ENCODE results near the gene CHRNA7.
"Not testable (repeated sequence)": the region's sequence is repeated elsewhere in the genome, so short reads cannot be mapped to it uniquely, and the experiment has no call there.

CHRNA7 gene

DNA sequence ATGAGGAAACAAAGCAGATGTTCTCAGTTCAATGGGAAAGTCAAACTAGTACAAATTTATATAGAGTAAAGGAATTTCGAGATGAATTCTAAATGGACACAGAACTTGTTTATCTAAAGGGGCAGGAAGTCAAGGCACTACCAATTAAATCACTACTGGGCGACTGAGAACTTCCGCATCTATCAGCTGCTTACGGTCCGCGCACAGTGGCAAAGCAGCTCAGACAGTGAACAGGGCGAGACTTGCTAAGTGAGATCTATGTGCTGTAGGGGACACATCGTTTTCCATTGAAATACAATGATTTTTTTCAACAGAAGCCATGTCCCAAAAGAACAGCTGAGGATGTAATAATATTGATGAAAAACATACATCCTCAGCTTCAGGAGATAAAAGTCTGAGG, 105.0 kb downstream of the CHRNA7 start:
- no CpG with 5 or more reads among the region's 8 CpGs for WGBS (ENCODE audit: extremely low coverage, insufficient coverage, low lambda C conversion rate)
- H3K56ac ChIP-seq (ENCODE audit: low read length): no peak overlapping the region
- H3K4me2 ChIP-seq (ENCODE audit: low read length): no peak overlapping the region
- no peak overlapping the region for H3K18ac ChIP-seq (ENCODE audit: low read length)
- no peak overlapping the region for H3K23ac ChIP-seq (ENCODE audit: low read length)
- H2AK5ac ChIP-seq (ENCODE audit: low read length): no peak overlapping the region
- no peak overlapping the region for H2BK120ac ChIP-seq (ENCODE audit: low read depth, low read length)
- H2BK5ac ChIP-seq (ENCODE audit: low read length): no peak overlapping the region
- no peaks in the 10 kb centered on the region for H3K4me1 ChIP-seq (ENCODE audit: control insufficient read depth, low read depth, low read length)
- no peaks in the 10 kb centered on the region for H3K36me3 ChIP-seq (ENCODE audit: control insufficient read depth, insufficient read depth, low read length)
- no peak overlapping the region for H3K27ac ChIP-seq (ENCODE audit: low read depth, low read length)
- H3K27me3 ChIP-seq (ENCODE audit: insufficient read depth, low read length, poor library complexity): no peaks in the 10 kb centered on the region
- H3K9ac ChIP-seq (ENCODE audit: low read length): no peak overlapping the region
- no peaks in the 10 kb centered on the region for H3K79me2 ChIP-seq (ENCODE audit: control insufficient read depth, insufficient read depth, low read length)
- no peak overlapping the region for H4K8ac ChIP-seq (ENCODE audit: low read depth, low read length)
- no peak overlapping the region for H4K5ac ChIP-seq (ENCODE audit: low read length)
- H3K79me1 ChIP-seq (ENCODE audit: low read length): no peaks in the 10 kb centered on the region
- no peak overlapping the region for H2BK15ac ChIP-seq (replicated peaks; ENCODE audit: low read depth)
- no peak overlapping the region for H3K4ac ChIP-seq (ENCODE audit: low read depth, low read length)
- no peak for DNase-seq
- no peak overlapping the region for H3K4me3 ChIP-seq (ENCODE audit: low read length)

GRCh38 chr15:32145512-32145911, 115.2 kb downstream of the CHRNA7 start:
- not testable (repeated sequence) for H3K56ac ChIP-seq (ENCODE audit: low read length); H4K5ac ChIP-seq (ENCODE audit: low read length); DNase-seq; H3K4me3 ChIP-seq (ENCODE audit: low read length); H2BK5ac ChIP-seq (ENCODE audit: low read length); H2AK5ac ChIP-seq (ENCODE audit: low read length); H3K23ac ChIP-seq (ENCODE audit: low read length); H3K27me3 ChIP-seq (ENCODE audit: insufficient read depth, low read length, poor library complexity); H3K9ac ChIP-seq (ENCODE audit: low read length); H4K8ac ChIP-seq (ENCODE audit: low read depth, low read length); H3K4me1 ChIP-seq (ENCODE audit: control insufficient read depth, low read depth, low read length); H3K4ac ChIP-seq (ENCODE audit: low read depth, low read length); H3K36me3 ChIP-seq (ENCODE audit: control insufficient read depth, insufficient read depth, low read length); H2BK15ac ChIP-seq (replicated peaks; ENCODE audit: low read depth); H2BK120ac ChIP-seq (ENCODE audit: low read depth, low read length); H3K79me2 ChIP-seq (ENCODE audit: control insufficient read depth, insufficient read depth, low read length); H3K4me2 ChIP-seq (ENCODE audit: low read length); H3K18ac ChIP-seq (ENCODE audit: low read length); H3K79me1 ChIP-seq (ENCODE audit: low read length); H3K27ac ChIP-seq (ENCODE audit: low read depth, low read length)
- no CpG with 5 or more reads among the region's 10 CpGs for WGBS (ENCODE audit: extremely low coverage, insufficient coverage, low lambda C conversion rate)

DNA sequence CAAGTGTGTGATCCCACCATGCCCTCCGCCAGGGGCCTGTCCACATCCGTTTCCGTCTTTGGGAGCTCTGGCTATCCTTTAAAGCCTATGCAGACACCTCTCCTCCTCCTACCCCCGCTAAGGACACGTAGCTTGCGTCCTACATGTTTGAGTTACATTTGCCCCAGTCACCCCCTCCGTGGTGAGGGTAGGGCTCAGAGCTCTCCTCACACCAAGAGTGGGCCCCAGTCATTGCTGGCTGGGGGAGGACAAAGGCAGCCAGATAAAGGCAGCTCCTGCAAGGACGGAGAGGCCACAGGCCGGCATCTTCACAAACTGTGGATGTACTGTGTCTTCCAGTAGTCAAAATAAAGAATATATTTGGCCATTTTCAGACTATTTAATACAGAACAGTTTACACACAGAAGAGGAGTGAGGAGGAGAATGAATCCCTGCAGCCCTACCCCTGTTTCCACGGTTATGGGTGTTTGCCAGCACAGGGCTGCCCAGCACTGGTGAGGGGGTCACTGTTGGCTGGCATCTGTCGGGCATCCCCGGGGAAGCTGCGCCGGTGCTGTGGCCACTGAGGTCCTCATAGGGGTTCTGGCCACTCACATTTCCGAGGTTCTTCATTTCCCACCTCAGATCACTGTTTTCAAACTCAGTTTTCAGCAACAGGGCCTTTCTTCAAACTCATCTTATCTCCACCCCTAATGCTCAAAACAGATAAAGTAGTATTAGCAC, 118.7 kb downstream of the CHRNA7 start:
- Histone ChIP-seq H3K56ac (ENCODE audit: low read length) (no peak overlapping the region), H2BK15ac (replicated peaks; ENCODE audit: low read depth) (no peak overlapping the region), H4K8ac (ENCODE audit: low read depth, low read length) (no peak overlapping the region), H2BK120ac (ENCODE audit: low read depth, low read length) (no peak overlapping the region), H3K4me1 (ENCODE audit: control insufficient read depth, low read depth, low read length) (no peaks in the 10 kb centered on the region), H3K36me3 (ENCODE audit: control insufficient read depth, insufficient read depth, low read length) (no peaks in the 10 kb centered on the region), H3K9ac (ENCODE audit: low read length) (no peak overlapping the region), H3K79me1 (ENCODE audit: low read length) (no peaks in the 10 kb centered on the region), H3K23ac (ENCODE audit: low read length) (no peak overlapping the region), H3K4ac (ENCODE audit: low read depth, low read length) (no peak overlapping the region), H2BK5ac (ENCODE audit: low read length) (no peak overlapping the region), H3K4me3 (ENCODE audit: low read length) (no peak overlapping the region), H2AK5ac (ENCODE audit: low read length) (no peak overlapping the region), H3K4me2 (ENCODE audit: low read length) (no peak overlapping the region), H3K27me3 (ENCODE audit: insufficient read depth, low read length, poor library complexity) (no peaks in the 10 kb centered on the region), H3K27ac (ENCODE audit: low read depth, low read length) (no peak overlapping the region), H4K5ac (ENCODE audit: low read length) (no peak overlapping the region), H3K79me2 (ENCODE audit: control insufficient read depth, insufficient read depth, low read length) (no peaks in the 10 kb centered on the region), H3K18ac (ENCODE audit: low read length) (no peak overlapping the region)
- no CpG with 5 or more reads among the region's 15 CpGs for WGBS (ENCODE audit: extremely low coverage, insufficient coverage, low lambda C conversion rate)
- DNase-seq: no peak

DNA sequence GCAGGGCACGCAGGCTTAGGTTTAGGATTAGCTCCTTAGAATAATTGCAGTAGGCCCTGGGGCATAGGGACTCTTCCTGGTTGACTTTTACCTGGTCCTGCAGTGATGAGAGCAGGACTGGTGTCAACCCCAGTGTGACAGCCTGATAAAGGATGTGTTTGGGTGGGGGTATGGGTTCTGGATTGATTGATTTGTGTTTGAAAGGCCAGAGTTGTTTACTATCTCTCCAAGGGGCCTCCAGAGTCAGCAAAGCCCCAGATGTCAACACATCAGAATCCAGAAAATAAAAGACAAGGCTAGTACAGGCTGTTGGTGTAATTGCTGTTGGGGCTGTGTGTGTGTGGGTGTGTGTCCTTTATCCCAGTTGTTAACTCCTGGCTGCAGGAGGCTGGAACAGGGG, 122.3 kb downstream of the CHRNA7 start:
- Histone ChIP-seq H4K5ac (ENCODE audit: low read length) (no peak overlapping the region), H3K18ac (ENCODE audit: low read length) (no peak overlapping the region), H3K4ac (ENCODE audit: low read depth, low read length) (no peak overlapping the region), H3K23ac (ENCODE audit: low read length) (no peak overlapping the region), H4K8ac (ENCODE audit: low read depth, low read length) (no peak overlapping the region), H2AK5ac (ENCODE audit: low read length) (no peak overlapping the region), H3K4me3 (ENCODE audit: low read length) (no peak overlapping the region), H3K27ac (ENCODE audit: low read depth, low read length) (no peak overlapping the region), H3K56ac (ENCODE audit: low read length) (no peak overlapping the region), H2BK5ac (ENCODE audit: low read length) (no peak overlapping the region), H3K4me2 (ENCODE audit: low read length) (no peak overlapping the region), H3K36me3 (ENCODE audit: control insufficient read depth, insufficient read depth, low read length) (no peaks in the 10 kb centered on the region), H3K79me1 (ENCODE audit: low read length) (no peaks in the 10 kb centered on the region), H3K27me3 (ENCODE audit: insufficient read depth, low read length, poor library complexity) (no peaks in the 10 kb centered on the region), H3K79me2 (ENCODE audit: control insufficient read depth, insufficient read depth, low read length) (no peaks in the 10 kb centered on the region), H2BK120ac (ENCODE audit: low read depth, low read length) (no peak overlapping the region), H2BK15ac (replicated peaks; ENCODE audit: low read depth) (no peak overlapping the region), H3K9ac (ENCODE audit: low read length) (no peak overlapping the region), H3K4me1 (ENCODE audit: control insufficient read depth, low read depth, low read length) (no peaks in the 10 kb centered on the region)
- no peak for DNase-seq
- no CpG with 5 or more reads among the region's 1 CpG for whole genome bisulfite sequencing (ENCODE audit: extremely low coverage, insufficient coverage, low lambda C conversion rate)

DNA sequence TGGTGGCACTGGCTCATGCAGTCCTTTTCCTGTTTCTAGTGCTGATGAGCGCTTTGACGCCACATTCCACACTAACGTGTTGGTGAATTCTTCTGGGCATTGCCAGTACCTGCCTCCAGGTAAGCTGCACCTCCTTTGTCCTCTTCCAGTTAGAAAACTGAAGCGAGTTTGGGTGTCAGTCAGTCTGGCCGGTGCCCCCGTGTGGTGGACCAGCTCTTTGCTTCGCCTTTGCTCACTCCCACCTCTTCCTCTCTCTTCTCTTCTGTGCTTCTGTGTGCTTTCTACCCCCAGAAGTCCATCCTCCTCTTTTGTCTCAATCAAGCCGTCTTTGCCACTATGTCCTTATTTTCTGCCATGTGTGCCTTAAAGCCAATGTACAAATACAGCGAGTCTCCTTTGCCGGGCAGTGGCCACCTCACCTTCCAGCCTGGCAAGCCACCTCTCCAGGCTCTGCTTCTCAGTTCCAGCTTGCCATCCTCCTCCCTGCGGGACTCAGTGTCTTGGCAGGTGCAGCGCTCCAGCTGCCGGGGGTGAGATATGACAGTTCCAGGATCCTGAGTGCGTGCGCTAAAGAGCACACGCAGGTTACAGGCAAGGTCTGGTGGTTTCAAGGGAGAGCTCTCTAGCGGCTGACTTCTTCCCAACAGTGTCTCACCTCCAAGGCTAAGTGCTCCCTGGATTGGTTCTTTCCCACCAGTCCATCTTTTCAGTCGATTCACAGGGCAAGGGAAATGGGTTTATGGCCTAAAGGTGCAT, 123.7 kb downstream of the CHRNA7 start:
- not testable (repeated sequence) for H3K27ac ChIP-seq (ENCODE audit: low read depth, low read length); H2BK120ac ChIP-seq (ENCODE audit: low read depth, low read length); H3K56ac ChIP-seq (ENCODE audit: low read length); H3K4me1 ChIP-seq (ENCODE audit: control insufficient read depth, low read depth, low read length); H3K36me3 ChIP-seq (ENCODE audit: control insufficient read depth, insufficient read depth, low read length); H3K18ac ChIP-seq (ENCODE audit: low read length); H3K79me1 ChIP-seq (ENCODE audit: low read length); H3K4me2 ChIP-seq (ENCODE audit: low read length); H3K79me2 ChIP-seq (ENCODE audit: control insufficient read depth, insufficient read depth, low read length); H3K4me3 ChIP-seq (ENCODE audit: low read length); H4K8ac ChIP-seq (ENCODE audit: low read depth, low read length); H2BK15ac ChIP-seq (replicated peaks; ENCODE audit: low read depth); H2BK5ac ChIP-seq (ENCODE audit: low read length); H3K23ac ChIP-seq (ENCODE audit: low read length); DNase-seq; H4K5ac ChIP-seq (ENCODE audit: low read length); H3K9ac ChIP-seq (ENCODE audit: low read length); H2AK5ac ChIP-seq (ENCODE audit: low read length); H3K4ac ChIP-seq (ENCODE audit: low read depth, low read length); H3K27me3 ChIP-seq (ENCODE audit: insufficient read depth, low read length, poor library complexity)
- WGBS (ENCODE audit: extremely low coverage, insufficient coverage, low lambda C conversion rate): no CpG with 5 or more reads among the region's 18 CpGs
